ENCODE measurements around the gene OTUD5. TPM values are rescaled to one million over a fixed set of nuclear protein-coding genes. Genes with fewer than 3 reads are reported as not detected.

Gene OTUD5
- total and polyA plus RNA-seq, 10 donors: 29.6 to 65.8 (median 55.1) TPM

DNA sequence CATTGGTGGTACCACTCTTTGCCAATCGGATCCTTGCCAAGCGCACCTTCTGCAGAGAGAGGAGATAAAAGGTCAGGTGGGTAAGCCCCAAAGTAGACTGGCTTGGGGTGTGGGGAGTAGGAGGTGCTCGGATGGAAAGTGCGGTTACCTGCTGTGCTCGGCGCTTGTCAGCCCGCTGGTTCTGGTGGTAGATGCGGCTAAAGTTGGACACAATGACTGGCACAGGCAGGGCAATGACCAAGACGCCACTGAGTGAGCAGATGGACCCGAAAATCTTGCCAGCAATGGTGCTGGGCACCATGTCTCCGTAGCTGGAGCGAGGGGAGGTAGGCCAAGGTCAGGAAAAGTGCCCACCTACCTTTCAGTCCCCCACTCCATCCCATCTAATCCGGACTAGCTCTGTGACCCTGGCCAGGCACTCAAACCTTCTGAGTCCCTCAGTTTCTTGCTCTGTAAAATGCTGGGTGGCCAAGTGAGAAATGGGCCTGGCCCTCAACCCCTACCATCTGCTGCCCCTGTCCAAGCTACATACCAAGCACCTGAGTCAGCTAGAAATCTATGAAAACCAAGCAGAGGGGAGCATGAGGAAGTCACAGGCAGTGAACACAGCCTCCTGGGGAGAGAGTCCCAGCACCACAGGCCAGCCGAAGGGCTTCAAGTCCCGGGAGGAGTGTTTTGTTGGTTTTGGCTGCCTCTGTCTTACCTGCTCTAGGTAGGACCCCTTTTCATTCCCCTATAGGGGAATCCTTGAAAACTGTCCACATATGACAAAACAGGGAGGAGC is 9.6 kb upstream of the OTUD5 start:
- H3K9me3 ChIP-seq: no peaks in the 10 kb centered on the region
- WGBS, 5 donors: 85 to 94% (median 89%) methylated on average over 5 to 15 of the region's 15 CpGs
- H3K27ac ChIP-seq: no peak overlapping the region
- H3K4me3 ChIP-seq: no peak overlapping the region
- peaks cover 0 to 26% (median 8%) of the 10 kb centered on the region in 6 donors for H3K4me1 ChIP-seq
- intact Hi-C loops (cut with DNase I; ENCODE audit: low total_unique reads): no loop called here
- peaks cover 0 to 9% (median 0%) of the 10 kb centered on the region in 7 donors for H3K27me3 ChIP-seq (replicated peaks in 1 of 7)
- H3K36me3 ChIP-seq: peaks cover 0 to 7% (median 0%) of the 10 kb centered on the region in 6 donors
- DNase-seq: no peak
- no peak for TF ChIP-seq POLR2AphosphoS5 (IDR thresholded peaks at IDR 0.05)
- TF ChIP-seq CTCF (IDR thresholded peaks at IDR 0.05 in 8 of 11, conservative IDR thresholded peaks at IDR 0.05 in 3 of 11): no peak

DNA sequence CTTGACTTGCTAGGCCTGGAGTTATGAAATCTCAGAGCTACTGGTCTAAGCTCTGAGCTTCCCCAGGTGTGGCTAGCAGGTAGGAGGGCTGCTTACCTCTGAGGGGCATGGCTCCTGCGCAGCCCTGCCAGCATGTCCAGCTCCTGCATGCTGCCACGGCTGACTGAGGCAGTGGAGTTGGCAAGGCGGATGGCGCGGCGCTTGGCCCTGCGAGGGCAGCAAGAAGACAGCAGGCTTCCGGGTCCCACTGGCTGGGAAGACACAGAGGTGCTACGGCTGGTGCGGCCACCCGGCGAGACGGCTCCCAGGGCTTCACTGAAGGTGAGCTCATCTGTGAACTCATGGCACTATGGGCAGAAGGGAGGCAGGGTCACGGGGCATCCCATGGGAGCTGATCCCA is 8.6 kb upstream of the OTUD5 start:
- Histone ChIP-seq H3K27me3 (replicated peaks in 1 of 7) (no peaks in the 10 kb centered on the region), H3K4me1 (peaks cover 0 to 21% (median 4%) of the 10 kb centered on the region in 6 donors), H3K9me3 (no peaks in the 10 kb centered on the region), H3K36me3 (peaks cover 0 to 7% (median 0%) of the 10 kb centered on the region in 6 donors), H3K4me3 (no peak overlapping the region), H3K27ac (no peak overlapping the region)
- intact Hi-C loops (cut with DNase I; ENCODE audit: low total_unique reads): no loop called here
- DNase-seq: no peak
- 89 to 100% (median 96%) methylated on average over 5 to 14 of the region's 14 CpGs for WGBS, 5 donors
- TF ChIP-seq POLR2AphosphoS5 (IDR thresholded peaks at IDR 0.05): no peak
- no peak for TF ChIP-seq POLR2A (IDR thresholded peaks at IDR 0.05)
- no peak for TF ChIP-seq CTCF (IDR thresholded peaks at IDR 0.05 in 8 of 11, conservative IDR thresholded peaks at IDR 0.05 in 3 of 11)

DNA sequence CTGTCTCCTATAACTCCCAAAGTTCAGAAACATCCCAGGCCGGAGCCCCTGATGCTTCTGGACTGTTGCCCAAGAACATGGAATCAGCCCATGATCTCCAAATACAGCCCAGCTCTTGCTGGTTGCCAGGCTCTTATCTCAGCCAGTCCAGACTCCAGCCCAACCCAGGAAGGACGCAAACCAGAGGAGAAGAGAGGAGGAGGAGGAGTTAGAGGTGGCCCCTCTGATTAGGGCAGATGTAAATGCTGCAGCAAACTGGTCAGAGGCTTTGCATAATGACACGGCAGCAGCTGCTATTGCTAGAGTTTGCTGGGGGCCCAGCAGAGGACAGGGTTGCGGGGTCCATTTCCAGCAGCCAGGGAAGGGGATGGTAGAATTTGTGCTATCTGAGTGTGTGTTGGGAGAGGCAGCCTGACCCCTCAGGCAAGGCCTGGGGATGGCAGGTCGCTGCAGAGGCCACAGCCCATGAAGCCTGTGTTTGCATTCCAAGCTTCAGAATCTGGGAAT is 4.2 kb upstream of the OTUD5 start:
- H3K27ac ChIP-seq: peak overlapping the region in 4 of 8 donors; percentile 96 to 98 (median 98)
- WGBS, 5 donors: 35 to 63% (median 53%) methylated on average over 4 to 5 of the region's 5 CpGs
- peak overlapping the region in 1 of 8 donors; percentile 19 for H3K4me3 ChIP-seq
- no peaks in the 10 kb centered on the region for H3K27me3 ChIP-seq (replicated peaks in 1 of 7)
- H3K9me3 ChIP-seq: no peaks in the 10 kb centered on the region
- DNase-seq: no peak
- peaks cover 0 to 7% (median 0%) of the 10 kb centered on the region in 6 donors for H3K36me3 ChIP-seq
- peaks cover 0 to 44% (median 14%) of the 10 kb centered on the region in 6 donors for H3K4me1 ChIP-seq
- TF ChIP-seq POLR2AphosphoS5 (IDR thresholded peaks at IDR 0.05) (peak in 2 of 3 donors; percentile 48 to 56), CTCF (IDR thresholded peaks at IDR 0.05 in 8 of 11, conservative IDR thresholded peaks at IDR 0.05 in 3 of 11) (no peak)
- intact Hi-C loops (cut with DNase I; ENCODE audit: low total_unique reads): no loop called here

GRCh38 chrX:48960291-48960690 is 2.9 kb upstream of the OTUD5 start:
- Histone ChIP-seq H3K36me3 (peaks cover 0 to 10% (median 2%) of the 10 kb centered on the region in 6 donors), H3K4me3 (no peak overlapping the region), H3K4me1 (peaks cover 7 to 58% (median 28%) of the 10 kb centered on the region in 6 donors), H3K27ac (peak overlapping the region in 5 of 8 donors; percentile 94 to 98 (median 97)), H3K27me3 (replicated peaks in 1 of 7) (no peaks in the 10 kb centered on the region), H3K9me3 (no peaks in the 10 kb centered on the region)
- TF ChIP-seq CTCF (IDR thresholded peaks at IDR 0.05 in 8 of 11, conservative IDR thresholded peaks at IDR 0.05 in 3 of 11) (no peak), POLR2AphosphoS5 (IDR thresholded peaks at IDR 0.05) (peak in 1 of 3 donors; percentile 66)
- DNase-seq: no peak
- intact Hi-C loops (cut with DNase I; ENCODE audit: low total_unique reads): no loop called here
- WGBS, 5 donors: 75 to 92% (median 80%) methylated on average over 2 of the region's 2 CpGs
